Fibroblast of skin of left biceps (primary cell): ENCODE measurements around the gene CREBBP.

Experiments used
- DNase-seq, 2 experiments: peaks; one replicate each; pipeline ENCODE4 v3.0.0-alpha.2; 2013; ENCODE audit warnings: low read depth in 2 of 2

Gene CREBBP

GRCh38 chr16:3797904-3798811 lies 82.4 kb downstream of the CREBBP start:
- no peak for DNase-seq

GRCh38 chr16:3797473-3797872 lies 83.0 kb downstream of the CREBBP start:
- DNase-seq, result no peak

GRCh38 chr16:3793161-3793576 lies 87.3 kb downstream of the CREBBP start:
- no peak for DNase-seq

- DNase-seq, result no peak
Measured at GRCh38 chr16:3792472-3793012, 88.0 kb downstream of the CREBBP start.

- no peak for DNase-seq
Measured at GRCh38 chr16:3791701-3792100, 88.8 kb downstream of the CREBBP start.

- DNase-seq, result no peak
Measured at GRCh38 chr16:3789375-3790099, 91.0 kb downstream of the CREBBP start.

- DNase-seq, result no peak
Measured at GRCh38 chr16:3788711-3789374, 91.7 kb downstream of the CREBBP start.

GRCh38 chr16:3787924-3788661 lies 92.4 kb downstream of the CREBBP start:
- DNase-seq, result no peak

GRCh38 chr16:3785413-3785812 lies 95.1 kb downstream of the CREBBP start:
- no peak for DNase-seq

- no peak for DNase-seq
Measured at GRCh38 chr16:3783516-3783915, 97.0 kb downstream of the CREBBP start.

GRCh38 chr16:3782566-3782965 lies 97.9 kb downstream of the CREBBP start:
- no peak for DNase-seq

- no peak for DNase-seq
Measured at GRCh38 chr16:3781421-3781820, 99.1 kb downstream of the CREBBP start.

GRCh38 chr16:3780570-3780969 lies 99.9 kb downstream of the CREBBP start:
- no peak for DNase-seq

- no peak for DNase-seq
Measured at GRCh38 chr16:3776316-3776715, 104.2 kb downstream of the CREBBP start.

- no peak for DNase-seq
Measured at GRCh38 chr16:3774819-3775218, 105.7 kb downstream of the CREBBP start.

- DNase-seq, result no peak
Measured at GRCh38 chr16:3774156-3774767, 106.3 kb downstream of the CREBBP start.

GRCh38 chr16:3773663-3774062 lies 106.8 kb downstream of the CREBBP start:
- DNase-seq, result no peak

GRCh38 chr16:3771513-3771912 lies 109.0 kb downstream of the CREBBP start:
- DNase-seq, result no peak

- no peak for DNase-seq
Measured at GRCh38 chr16:3770530-3770929, 110.0 kb downstream of the CREBBP start.

GRCh38 chr16:3769942-3770341 lies 110.6 kb downstream of the CREBBP start:
- no peak for DNase-seq

GRCh38 chr16:3769013-3769412 lies 111.5 kb downstream of the CREBBP start:
- no peak for DNase-seq
